Inflammatory macrophage treated with lipopolysaccharide for 1 hour (primary cell): ENCODE measurements around the gene DLST.
A peak's percentile ranks its signal among the peaks of the same experiment; 100 is the strongest.

Experiments
- DNase-seq, 2 donors: peaks; one replicate each; pipeline ENCODE4 v3.0.0-alpha.2; 2020 to 2022

The DLST gene

GRCh38 chr14:74881431-74882102, at the start of gene DLST:
Gene DLST, plus strand, starts transcription at chr14:74881916. Its CDS starts 38 bp downstream, at chr14:74881954.
- peak; percentile 76 to 90 for DNase-seq

- no peak for DNase-seq
These were observed 48.9 kb upstream of the DLST start for GRCh38 chr14:74832849-74833248.

GRCh38 chr14:74834692-74835392, 46.9 kb upstream of the DLST start:
- no peak for DNase-seq

- DNase-seq: no peak
These were observed 46.0 kb upstream of the DLST start for GRCh38 chr14:74835645-74836250.

- no peak for DNase-seq
These were observed 45.3 kb upstream of the DLST start for GRCh38 chr14:74836251-74836960.

GRCh38 chr14:74838166-74838565, 43.5 kb upstream of the DLST start:
- DNase-seq: peak; percentile 12 to 25

- no peak for DNase-seq
These were observed 41.1 kb upstream of the DLST start for GRCh38 chr14:74840603-74841030.

GRCh38 chr14:74841230-74842207, 40.2 kb upstream of the DLST start:
- DNase-seq: peak; percentile 52 to 74

GRCh38 chr14:74843653-74844052, 38.1 kb upstream of the DLST start:
- no peak for DNase-seq

- no peak for DNase-seq
These were observed 35.5 kb upstream of the DLST start for GRCh38 chr14:74846168-74846567.

- no peak for DNase-seq
These were observed 34.6 kb upstream of the DLST start for GRCh38 chr14:74846968-74847665.

GRCh38 chr14:74848768-74849167, 32.9 kb upstream of the DLST start:
- peak; percentile 20 to 34 for DNase-seq

GRCh38 chr14:74852922-74853530, 28.7 kb upstream of the DLST start:
- DNase-seq: no peak

- no peak for DNase-seq
These were observed 28.1 kb upstream of the DLST start for GRCh38 chr14:74853581-74853980.

- no peak for DNase-seq
These were observed 26.7 kb upstream of the DLST start for GRCh38 chr14:74855021-74855420.

- DNase-seq: no peak
These were observed 25.8 kb upstream of the DLST start for GRCh38 chr14:74855945-74856344.

- no peak for DNase-seq
These were observed 25.4 kb upstream of the DLST start for GRCh38 chr14:74856366-74856765.

- DNase-seq: no peak
These were observed 23.7 kb upstream of the DLST start for GRCh38 chr14:74858022-74858421.

GRCh38 chr14:74859757-74860552, 21.8 kb upstream of the DLST start:
- DNase-seq: no peak
